HG03439 (cell line): ENCODE measurements around the gene ADGRD2.

ENCODE experiments used
- ATAC-seq: cut with Tn5 transposase; IDR thresholded peaks from one replicate; pipeline ENCODE4 v1.9.1; 2021; ENCODE audit warnings: mild to moderate bottlenecking, moderate library complexity; ENCODE audit not compliant: unreplicated experiment

Gene ADGRD2

GRCh38 chr9:124477648-124478285, 27.5 kb downstream of the ADGRD2 start:
- ATAC-seq, result no peak

- ATAC-seq, result no peak
Measured at GRCh38 chr9:124478354-124478753, 28.1 kb downstream of the ADGRD2 start.

DNA sequence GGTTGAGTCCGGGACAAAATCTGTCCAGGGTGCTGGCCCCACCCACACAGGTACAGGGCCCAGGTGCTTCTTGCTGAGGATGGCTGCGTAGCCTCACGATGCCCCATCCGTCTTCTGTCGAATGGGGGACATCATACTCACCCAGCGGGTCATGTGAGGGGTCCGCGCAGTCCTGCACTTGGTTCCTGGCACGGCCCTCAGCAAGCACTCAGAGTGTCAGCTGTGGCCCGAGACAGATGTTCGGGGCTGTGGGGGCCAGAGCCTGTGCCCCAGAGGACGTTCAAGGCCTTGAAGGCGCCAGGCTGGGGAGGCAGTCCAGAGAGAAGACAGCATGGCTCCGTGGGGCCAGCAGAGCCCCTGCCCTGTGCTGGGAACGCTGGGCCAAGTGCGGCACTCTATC, 29.1 kb downstream of the ADGRD2 start:
- ATAC-seq, result no peak

- no peak for ATAC-seq
Measured at GRCh38 chr9:124479947-124480620, 29.8 kb downstream of the ADGRD2 start.

DNA sequence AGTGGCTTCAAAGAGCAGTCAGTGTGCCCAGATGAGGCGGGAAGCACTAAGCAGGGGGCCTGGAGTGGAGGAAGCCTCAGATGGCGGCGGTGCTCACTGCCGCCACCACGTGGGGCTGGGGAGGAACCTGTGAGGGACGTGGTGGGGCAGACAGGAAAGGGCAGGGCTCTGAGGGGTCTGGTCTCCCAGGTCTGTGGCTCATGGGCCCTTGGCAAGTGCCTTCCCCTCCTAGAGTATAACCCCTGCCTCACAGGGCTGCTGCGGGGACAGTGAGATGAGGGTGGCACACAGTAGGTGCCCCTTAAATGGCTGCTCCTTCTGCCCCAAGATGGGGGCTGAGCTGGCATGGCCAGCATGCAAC, 30.4 kb downstream of the ADGRD2 start:
- ATAC-seq, result no peak

DNA sequence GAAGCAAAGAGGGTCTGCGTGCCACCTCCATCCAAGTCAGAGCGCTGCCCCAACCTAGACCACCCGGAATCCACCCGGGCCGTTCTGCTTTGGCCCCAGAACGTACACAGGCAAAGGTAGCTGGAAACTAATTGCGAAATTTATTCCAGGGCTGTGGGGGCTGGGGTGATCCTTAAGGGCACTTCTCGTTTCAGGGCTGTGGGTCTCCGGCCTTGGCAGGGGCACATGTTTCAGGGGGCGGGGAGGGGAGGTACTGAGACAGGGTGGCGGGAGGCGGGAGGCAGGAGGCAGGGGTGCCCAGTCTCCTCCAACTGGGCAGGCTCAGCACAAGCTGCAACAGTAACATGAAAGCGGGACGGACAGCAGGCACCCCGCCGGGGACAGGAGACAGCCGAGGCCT, 30.9 kb downstream of the ADGRD2 start:
- ATAC-seq, result no peak

DNA sequence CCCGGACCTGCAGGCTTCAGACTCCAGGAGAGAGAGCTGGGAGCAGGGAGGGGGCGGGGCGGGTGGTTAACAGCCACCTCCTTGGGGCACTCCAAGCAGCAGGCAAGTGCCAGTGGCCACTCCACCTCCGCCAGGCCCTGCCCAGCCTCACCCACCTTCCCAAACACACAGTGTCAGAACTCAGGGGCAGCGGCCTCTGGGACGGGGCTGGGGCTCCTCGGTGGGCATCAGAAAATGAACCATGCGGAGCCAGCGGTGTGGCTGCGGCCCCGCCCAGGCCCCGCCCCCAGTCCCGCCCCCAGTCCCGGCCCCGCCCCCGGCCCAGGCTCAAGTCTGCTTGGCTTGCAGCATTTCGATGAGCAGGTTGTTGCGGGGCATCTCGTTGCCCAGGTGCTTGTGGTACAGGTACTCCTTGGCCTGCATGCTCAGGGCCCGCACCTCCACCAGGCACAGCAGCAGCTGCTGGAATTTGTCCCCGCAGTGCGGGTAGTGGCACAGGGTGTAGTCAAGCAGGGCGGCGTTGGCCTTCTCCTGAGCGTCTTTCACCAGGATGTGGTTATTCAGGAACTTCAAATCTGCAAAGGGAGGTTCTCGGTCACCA, 32.3 kb downstream of the ADGRD2 start:
- ATAC-seq, result no peak

GRCh38 chr9:124483481-124483880, 33.2 kb downstream of the ADGRD2 start:
- ATAC-seq, result no peak

GRCh38 chr9:124485201-124485600, 35.0 kb downstream of the ADGRD2 start:
- ATAC-seq, result no peak

- no peak for ATAC-seq
Measured at GRCh38 chr9:124485936-124486335, 35.7 kb downstream of the ADGRD2 start.

- no peak for ATAC-seq
Measured at GRCh38 chr9:124486778-124487259, 36.6 kb downstream of the ADGRD2 start.

DNA sequence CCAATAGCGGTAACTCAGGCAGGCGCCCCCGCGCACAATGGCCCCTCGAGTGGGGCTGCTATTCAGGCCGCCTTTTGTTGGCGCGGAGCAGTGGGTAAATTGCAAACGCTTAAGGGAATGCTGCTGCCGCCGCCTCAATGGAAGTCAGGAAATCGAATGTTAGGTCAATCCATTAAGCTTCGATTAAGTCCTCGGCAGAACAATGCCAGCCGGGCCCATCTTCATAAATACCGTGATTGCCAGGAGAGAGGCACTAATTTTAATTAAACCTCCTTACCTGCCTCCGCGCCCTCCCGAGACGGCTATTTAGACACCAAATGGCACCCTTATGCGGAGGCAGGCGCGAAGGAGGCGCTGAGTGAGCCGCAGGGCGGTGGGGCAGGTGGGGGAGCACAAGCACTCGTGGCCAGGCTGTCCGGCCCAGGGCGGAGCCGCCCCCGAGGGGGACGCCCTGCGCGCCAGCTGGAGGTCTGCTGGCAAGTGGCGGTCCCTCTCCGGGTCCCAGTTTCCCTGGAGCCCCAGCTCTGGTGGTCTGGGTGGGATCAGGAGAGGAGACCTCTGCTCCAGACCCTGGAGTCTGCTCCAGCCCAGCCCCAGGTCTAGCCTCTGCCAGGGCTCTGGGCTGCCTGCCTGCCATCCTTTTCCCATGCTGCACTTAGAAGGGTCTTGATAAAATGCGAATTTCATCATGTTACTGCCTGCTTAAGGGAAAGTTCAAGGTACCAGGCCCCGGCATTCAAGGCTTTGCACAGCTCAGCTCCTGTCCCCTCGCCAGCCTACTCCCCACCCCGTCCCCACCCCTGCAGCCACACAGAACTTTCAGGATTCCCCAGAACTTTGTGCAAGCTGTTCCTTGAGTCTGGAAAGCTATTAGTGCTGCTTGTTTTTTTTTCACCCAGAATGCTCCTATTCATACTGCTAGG, 37.3 kb downstream of the ADGRD2 start:
- no peak for ATAC-seq

DNA sequence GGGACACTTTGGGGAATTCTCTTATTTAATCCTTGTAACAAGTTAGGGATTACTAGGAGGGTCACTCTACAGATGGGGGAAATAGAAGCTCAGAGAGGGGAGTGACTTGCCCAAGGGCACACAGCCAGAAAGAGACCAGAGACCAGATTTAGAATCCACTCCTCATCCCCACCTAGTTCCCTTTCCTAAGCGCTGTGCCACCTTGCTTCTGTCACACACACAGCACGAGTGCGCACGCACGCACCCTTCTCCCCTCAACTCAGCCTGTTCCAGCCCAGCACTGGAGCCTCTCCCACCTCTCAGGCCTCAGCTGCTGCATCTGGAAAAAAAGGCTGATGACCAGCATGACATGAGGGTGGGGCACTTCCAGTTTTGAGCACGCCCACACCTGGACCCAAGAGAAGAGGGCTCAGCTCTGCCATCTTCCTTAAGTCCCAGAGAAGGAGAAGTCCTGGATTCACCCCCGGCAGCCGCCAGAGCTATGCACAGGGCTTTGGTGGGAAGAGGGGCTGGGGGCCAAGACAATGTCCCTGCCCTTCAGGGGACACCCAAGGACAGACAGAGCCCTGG, 38.5 kb downstream of the ADGRD2 start:
- ATAC-seq, result no peak

GRCh38 chr9:124489222-124489621, 39.0 kb downstream of the ADGRD2 start:
- no peak for ATAC-seq

- no peak for ATAC-seq
Measured at GRCh38 chr9:124490004-124490403, 39.8 kb downstream of the ADGRD2 start.

GRCh38 chr9:124491049-124491975, 41.1 kb downstream of the ADGRD2 start:
- ATAC-seq, result no peak

DNA sequence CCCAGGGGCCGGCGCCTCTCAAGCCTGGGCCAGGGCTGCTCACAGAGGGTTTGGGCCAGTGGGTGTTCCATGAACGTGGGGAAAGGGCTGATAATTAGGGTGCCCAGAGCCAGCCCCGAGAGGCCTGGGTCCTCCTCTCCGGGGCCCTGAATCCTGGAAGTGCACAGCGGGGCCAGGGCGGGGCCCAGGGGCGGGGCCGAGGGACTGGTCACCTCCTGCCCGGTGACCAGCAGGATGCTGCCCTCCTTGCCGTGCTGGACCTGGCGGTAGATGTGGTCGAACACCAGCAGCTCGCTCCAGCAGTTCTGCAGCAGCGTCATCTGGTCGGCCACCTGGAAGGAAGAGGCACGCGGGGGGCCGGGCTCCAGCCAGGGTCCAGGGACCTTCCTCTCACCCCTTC, 42.6 kb downstream of the ADGRD2 start:
- ATAC-seq, result no peak

- no peak for ATAC-seq
Measured at GRCh38 chr9:124493218-124493617, 43.0 kb downstream of the ADGRD2 start.

DNA sequence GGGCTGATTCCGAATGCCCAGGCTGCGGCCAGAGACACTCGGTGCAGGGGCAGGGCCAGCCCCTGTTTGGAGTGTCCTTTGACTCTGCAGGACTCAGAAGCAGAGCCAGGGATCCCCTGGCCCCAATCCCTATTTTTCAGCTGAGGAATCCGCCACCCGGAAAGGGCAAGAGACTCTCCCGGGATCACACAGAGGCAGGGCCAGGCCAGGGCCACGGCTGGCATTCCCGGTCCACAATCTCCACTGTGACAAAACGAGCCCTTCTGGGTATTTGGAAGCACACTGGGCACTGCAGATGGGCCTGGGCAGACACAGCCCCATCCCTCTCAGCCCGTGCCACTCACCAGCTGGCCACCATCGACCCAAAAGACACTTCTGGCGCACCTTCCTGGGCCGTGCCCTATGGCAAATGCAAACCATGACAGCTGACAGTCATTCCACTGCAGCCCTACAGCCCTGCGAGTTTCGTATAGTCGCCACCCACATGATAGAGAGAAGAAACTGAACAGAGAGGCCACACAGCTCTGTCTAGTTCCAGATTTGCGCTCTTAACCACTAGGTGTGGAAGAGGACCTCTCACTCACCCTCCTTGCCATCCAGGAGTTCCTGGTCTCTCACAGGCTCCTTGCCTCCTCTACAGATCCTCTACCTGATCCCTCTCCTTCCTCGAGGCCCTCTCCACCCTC, 43.7 kb downstream of the ADGRD2 start:
- no peak for ATAC-seq
